Liver (tissue), 3 donors: Measurements from ENCODE around the gene CYP24A1.

Source experiments
- CTCF ChIP-seq: fragments of 150-350 bp; IDR thresholded peaks from 2 replicates; pipeline ENCODE4 v1.5.1; 2017; ENCODE audit warnings: improper control_type of control experiment, low read depth, low read length; ENCODE audit not compliant: missing input control
- EGR1 ChIP-seq, 2 donors: IDR thresholded peaks; 2 replicates each; pipeline ENCODE4 v1.6.1; 2016 to 2018; ENCODE audit warnings: antibody characterized with exemption in 2 of 2, low read depth in 2 of 2
- FOXA2 ChIP-seq: IDR thresholded peaks from 2 replicates; pipeline ENCODE4 v1.6.1; 2016; ENCODE audit warnings: antibody characterized with exemption
- MAX ChIP-seq: IDR thresholded peaks from 2 replicates; pipeline ENCODE4 v1.6.1; 2016; ENCODE audit warnings: antibody characterized with exemption
- RAD21 ChIP-seq, 2 donors: IDR thresholded peaks; 2 replicates each; pipeline ENCODE4 v1.6.1; 2016; ENCODE audit warnings: antibody characterized with exemption in 2 of 2, mild to moderate bottlenecking in 2 of 2
- SP1 ChIP-seq: IDR thresholded peaks from 2 replicates; pipeline ENCODE4 v1.6.1; 2018; ENCODE audit warnings: antibody characterized with exemption, mild to moderate bottlenecking
- TAF1 ChIP-seq: conservative IDR thresholded peaks from 2 replicates; pipeline ENCODE4 v1.6.1; 2016; ENCODE audit warnings: antibody characterized with exemption, mild to moderate bottlenecking
- TF ChIP-seq, protein P1 (sequence below): IDR thresholded peaks from 2 replicates; pipeline ENCODE4 v1.6.1; 2016; ENCODE audit warnings: antibody characterized with exemption
- TF ChIP-seq, protein P2 (sequence below): IDR thresholded peaks from 2 replicates; pipeline ENCODE4 v1.6.1; 2016; ENCODE audit warnings: antibody characterized with exemption, mild to moderate bottlenecking
- donor health status: healthy.
- donor health status: healthy.

GRCh38 chr20:54149765-54150264, 24.0 kb downstream of the CYP24A1 start:
- TF ChIP-seq CTCF: no peak
- TF ChIP-seq, protein P1, sequence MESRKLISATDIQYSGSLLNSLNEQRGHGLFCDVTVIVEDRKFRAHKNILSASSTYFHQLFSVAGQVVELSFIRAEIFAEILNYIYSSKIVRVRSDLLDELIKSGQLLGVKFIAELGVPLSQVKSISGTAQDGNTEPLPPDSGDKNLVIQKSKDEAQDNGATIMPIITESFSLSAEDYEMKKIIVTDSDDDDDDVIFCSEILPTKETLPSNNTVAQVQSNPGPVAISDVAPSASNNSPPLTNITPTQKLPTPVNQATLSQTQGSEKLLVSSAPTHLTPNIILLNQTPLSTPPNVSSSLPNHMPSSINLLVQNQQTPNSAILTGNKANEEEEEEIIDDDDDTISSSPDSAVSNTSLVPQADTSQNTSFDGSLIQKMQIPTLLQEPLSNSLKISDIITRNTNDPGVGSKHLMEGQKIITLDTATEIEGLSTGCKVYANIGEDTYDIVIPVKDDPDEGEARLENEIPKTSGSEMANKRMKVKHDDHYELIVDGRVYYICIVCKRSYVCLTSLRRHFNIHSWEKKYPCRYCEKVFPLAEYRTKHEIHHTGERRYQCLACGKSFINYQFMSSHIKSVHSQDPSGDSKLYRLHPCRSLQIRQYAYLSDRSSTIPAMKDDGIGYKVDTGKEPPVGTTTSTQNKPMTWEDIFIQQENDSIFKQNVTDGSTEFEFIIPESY: no peak
- TF ChIP-seq MAX: no peak
- TF ChIP-seq FOXA2: no peak
- TF ChIP-seq EGR1 (IDR thresholded peaks at IDR 0.05; ENCODE audit: low read depth in 2 of 2): no peak
- no peak for TF ChIP-seq SP1
- no peak for TF ChIP-seq TAF1
- TF ChIP-seq, protein P2, sequence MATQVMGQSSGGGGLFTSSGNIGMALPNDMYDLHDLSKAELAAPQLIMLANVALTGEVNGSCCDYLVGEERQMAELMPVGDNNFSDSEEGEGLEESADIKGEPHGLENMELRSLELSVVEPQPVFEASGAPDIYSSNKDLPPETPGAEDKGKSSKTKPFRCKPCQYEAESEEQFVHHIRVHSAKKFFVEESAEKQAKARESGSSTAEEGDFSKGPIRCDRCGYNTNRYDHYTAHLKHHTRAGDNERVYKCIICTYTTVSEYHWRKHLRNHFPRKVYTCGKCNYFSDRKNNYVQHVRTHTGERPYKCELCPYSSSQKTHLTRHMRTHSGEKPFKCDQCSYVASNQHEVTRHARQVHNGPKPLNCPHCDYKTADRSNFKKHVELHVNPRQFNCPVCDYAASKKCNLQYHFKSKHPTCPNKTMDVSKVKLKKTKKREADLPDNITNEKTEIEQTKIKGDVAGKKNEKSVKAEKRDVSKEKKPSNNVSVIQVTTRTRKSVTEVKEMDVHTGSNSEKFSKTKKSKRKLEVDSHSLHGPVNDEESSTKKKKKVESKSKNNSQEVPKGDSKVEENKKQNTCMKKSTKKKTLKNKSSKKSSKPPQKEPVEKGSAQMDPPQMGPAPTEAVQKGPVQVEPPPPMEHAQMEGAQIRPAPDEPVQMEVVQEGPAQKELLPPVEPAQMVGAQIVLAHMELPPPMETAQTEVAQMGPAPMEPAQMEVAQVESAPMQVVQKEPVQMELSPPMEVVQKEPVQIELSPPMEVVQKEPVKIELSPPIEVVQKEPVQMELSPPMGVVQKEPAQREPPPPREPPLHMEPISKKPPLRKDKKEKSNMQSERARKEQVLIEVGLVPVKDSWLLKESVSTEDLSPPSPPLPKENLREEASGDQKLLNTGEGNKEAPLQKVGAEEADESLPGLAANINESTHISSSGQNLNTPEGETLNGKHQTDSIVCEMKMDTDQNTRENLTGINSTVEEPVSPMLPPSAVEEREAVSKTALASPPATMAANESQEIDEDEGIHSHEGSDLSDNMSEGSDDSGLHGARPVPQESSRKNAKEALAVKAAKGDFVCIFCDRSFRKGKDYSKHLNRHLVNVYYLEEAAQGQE: no peak
- no peak for TF ChIP-seq RAD21 (IDR thresholded peaks at IDR 0.05)
